H1 (cell line): ENCODE data around the gene PRKAR1B. TPM values are rescaled to one million over a fixed set of nuclear protein-coding genes. Genes with fewer than 3 reads are reported as not detected.

ENCODE experiments used
- BCL11A ChIP-seq, 2 experiments: IDR thresholded peaks; one replicate each; pipeline ENCODE4 v1.6.1; 2011; ENCODE audit warnings: low read depth in 2 of 2, low read length in 2 of 2, mild to moderate bottlenecking in 2 of 2
- CBX8 ChIP-seq: fragments of 300-800, 300-1000 bp; sonication (generic); IDR thresholded peaks from 2 replicates; pipeline ENCODE4 v1.7.1; 2016; ENCODE audit warnings: low read depth, low read length, borderline replicate concordance
- CTCF ChIP-seq, 3 experiments: IDR thresholded peaks; 1 replicate in 2 of 3; 2 replicates in 1 of 3; pipeline versions ENCODE4 v1.5.1 to v1.6.1; 2011; ENCODE audit warnings: low read length in 3 of 3, mild to moderate bottlenecking in 3 of 3, inconsistent platforms in 2 of 3, low read depth in 1 of 3, moderate library complexity in 1 of 3; ENCODE audit not compliant: insufficient read depth in 1 of 3; ENCODE audit errors: control extremely low read depth in 1 of 3
- KDM4A ChIP-seq: IDR thresholded peaks from one replicate; pipeline ENCODE4 v1.7.1; 2012; ENCODE audit warnings: low read depth, mild to moderate bottlenecking, moderate library complexity, low read length, inconsistent platforms; ENCODE audit not compliant: severe bottlenecking
- POU5F1 ChIP-seq: IDR thresholded peaks from 2 replicates; pipeline ENCODE4 v1.6.1; 2011; ENCODE audit warnings: low read depth, mild to moderate bottlenecking, low read length, moderate library complexity
- polyA plus RNA-seq, 7 experiments: library from polyadenylated mRNA; depleted of rRNA in 3 of 7; stranded (reverse) in 5 of 7; unstranded in 2 of 7; fragments of >200 nt in 5 of 7; fragments of 200-250 nt in 2 of 7; gene quantifications; 1 replicate in 5 of 7; 2 replicates in 1 of 7; 4 replicates in 1 of 7; pipeline versions ENCODE4 v1.2.1 to v1.2.3, GENCODE V29; 2011 to 2013; ENCODE audit warnings: missing spikeins in 2 of 7, mixed read lengths in 2 of 7
- total RNA-seq: library from RNA; stranded (reverse); fragmentation: NEBNext Ultra II Directional; extraction: Animal tissue kit (Norgen Biotek cat#: 25700); gene quantifications from 2 replicates; pipeline ENCODE4 v1.2.1, GENCODE V29; 2021
- TF ChIP-seq, protein P1 (sequence below): fragments of 300-600 bp; sonication (generic); IDR thresholded peaks from 2 replicates; pipeline ENCODE4 v1.7.1; 2012; ENCODE audit warnings: low read length, moderate library complexity, mild to moderate bottlenecking, inconsistent platforms; ENCODE audit not compliant: insufficient replicate concordance

The PRKAR1B gene
- total and polyA plus RNA-seq, 2 of the 8 experiments (the other 6 are each of a cell fraction or from before 2014, with no cell fraction given), result 12.3 to 55.7 TPM

DNA sequence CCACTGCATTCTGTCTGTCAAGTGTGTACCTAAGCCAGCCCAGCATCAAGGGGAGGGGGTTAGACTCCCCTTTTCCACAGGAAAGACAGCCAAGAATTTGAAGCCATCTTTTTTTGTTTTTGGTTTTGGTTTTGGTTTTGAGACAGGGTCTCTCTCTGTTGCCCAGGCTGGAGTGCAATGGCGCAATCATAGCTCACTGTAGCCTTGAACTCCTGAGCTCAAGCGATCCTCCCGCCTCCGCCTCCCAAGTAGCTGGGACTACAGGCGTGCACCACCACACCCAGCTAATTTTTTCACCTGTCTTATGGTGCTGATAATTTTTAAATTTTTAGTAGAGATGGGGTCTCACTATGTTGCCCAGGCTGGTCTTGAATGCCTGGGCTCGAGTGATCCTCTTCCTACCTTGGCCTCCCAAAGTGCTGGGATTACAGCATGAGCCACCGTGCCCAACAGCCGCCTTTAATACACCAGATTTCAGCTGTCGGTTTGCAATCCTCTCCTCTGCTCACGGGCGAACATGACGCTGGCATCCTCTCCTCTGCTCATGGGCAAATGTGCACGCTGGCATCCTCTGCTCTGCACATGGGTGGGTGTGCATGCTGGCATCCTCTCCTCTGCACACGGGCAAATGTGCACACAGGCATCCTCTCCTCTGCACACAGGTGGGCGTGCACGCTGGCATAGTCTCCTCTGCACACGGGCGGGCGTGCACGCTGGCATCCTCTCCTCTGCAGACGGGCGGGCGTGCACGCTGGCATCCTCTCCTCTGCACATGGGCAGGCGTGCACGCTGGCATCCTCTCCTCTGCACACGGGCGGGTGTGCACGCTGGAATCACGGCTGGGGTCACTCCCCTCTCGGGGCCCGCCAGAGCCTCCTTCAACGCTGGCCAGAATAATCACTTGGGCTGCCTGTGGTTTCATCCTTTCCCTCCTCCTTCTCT lies 151.4 kb downstream of the PRKAR1B start (continued):
- TF ChIP-seq, protein P1, sequence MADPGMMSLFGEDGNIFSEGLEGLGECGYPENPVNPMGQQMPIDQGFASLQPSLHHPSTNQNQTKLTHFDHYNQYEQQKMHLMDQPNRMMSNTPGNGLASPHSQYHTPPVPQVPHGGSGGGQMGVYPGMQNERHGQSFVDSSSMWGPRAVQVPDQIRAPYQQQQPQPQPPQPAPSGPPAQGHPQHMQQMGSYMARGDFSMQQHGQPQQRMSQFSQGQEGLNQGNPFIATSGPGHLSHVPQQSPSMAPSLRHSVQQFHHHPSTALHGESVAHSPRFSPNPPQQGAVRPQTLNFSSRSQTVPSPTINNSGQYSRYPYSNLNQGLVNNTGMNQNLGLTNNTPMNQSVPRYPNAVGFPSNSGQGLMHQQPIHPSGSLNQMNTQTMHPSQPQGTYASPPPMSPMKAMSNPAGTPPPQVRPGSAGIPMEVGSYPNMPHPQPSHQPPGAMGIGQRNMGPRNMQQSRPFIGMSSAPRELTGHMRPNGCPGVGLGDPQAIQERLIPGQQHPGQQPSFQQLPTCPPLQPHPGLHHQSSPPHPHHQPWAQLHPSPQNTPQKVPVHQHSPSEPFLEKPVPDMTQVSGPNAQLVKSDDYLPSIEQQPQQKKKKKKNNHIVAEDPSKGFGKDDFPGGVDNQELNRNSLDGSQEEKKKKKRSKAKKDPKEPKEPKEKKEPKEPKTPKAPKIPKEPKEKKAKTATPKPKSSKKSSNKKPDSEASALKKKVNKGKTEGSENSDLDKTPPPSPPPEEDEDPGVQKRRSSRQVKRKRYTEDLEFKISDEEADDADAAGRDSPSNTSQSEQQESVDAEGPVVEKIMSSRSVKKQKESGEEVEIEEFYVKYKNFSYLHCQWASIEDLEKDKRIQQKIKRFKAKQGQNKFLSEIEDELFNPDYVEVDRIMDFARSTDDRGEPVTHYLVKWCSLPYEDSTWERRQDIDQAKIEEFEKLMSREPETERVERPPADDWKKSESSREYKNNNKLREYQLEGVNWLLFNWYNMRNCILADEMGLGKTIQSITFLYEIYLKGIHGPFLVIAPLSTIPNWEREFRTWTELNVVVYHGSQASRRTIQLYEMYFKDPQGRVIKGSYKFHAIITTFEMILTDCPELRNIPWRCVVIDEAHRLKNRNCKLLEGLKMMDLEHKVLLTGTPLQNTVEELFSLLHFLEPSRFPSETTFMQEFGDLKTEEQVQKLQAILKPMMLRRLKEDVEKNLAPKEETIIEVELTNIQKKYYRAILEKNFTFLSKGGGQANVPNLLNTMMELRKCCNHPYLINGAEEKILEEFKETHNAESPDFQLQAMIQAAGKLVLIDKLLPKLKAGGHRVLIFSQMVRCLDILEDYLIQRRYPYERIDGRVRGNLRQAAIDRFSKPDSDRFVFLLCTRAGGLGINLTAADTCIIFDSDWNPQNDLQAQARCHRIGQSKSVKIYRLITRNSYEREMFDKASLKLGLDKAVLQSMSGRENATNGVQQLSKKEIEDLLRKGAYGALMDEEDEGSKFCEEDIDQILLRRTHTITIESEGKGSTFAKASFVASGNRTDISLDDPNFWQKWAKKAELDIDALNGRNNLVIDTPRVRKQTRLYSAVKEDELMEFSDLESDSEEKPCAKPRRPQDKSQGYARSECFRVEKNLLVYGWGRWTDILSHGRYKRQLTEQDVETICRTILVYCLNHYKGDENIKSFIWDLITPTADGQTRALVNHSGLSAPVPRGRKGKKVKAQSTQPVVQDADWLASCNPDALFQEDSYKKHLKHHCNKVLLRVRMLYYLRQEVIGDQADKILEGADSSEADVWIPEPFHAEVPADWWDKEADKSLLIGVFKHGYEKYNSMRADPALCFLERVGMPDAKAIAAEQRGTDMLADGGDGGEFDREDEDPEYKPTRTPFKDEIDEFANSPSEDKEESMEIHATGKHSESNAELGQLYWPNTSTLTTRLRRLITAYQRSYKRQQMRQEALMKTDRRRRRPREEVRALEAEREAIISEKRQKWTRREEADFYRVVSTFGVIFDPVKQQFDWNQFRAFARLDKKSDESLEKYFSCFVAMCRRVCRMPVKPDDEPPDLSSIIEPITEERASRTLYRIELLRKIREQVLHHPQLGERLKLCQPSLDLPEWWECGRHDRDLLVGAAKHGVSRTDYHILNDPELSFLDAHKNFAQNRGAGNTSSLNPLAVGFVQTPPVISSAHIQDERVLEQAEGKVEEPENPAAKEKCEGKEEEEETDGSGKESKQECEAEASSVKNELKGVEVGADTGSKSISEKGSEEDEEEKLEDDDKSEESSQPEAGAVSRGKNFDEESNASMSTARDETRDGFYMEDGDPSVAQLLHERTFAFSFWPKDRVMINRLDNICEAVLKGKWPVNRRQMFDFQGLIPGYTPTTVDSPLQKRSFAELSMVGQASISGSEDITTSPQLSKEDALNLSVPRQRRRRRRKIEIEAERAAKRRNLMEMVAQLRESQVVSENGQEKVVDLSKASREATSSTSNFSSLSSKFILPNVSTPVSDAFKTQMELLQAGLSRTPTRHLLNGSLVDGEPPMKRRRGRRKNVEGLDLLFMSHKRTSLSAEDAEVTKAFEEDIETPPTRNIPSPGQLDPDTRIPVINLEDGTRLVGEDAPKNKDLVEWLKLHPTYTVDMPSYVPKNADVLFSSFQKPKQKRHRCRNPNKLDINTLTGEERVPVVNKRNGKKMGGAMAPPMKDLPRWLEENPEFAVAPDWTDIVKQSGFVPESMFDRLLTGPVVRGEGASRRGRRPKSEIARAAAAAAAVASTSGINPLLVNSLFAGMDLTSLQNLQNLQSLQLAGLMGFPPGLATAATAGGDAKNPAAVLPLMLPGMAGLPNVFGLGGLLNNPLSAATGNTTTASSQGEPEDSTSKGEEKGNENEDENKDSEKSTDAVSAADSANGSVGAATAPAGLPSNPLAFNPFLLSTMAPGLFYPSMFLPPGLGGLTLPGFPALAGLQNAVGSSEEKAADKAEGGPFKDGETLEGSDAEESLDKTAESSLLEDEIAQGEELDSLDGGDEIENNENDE, result no peak
- TF ChIP-seq CBX8, result no peak
- no peak for TF ChIP-seq CTCF (IDR thresholded peaks at IDR 0.05; ENCODE audit: control extremely low read depth in 1 of 3, insufficient read depth in 1 of 3, low read depth in 1 of 3, low read length in 3 of 3)
- TF ChIP-seq BCL11A (IDR thresholded peaks at IDR 0.05; ENCODE audit: low read depth in 2 of 2, low read length in 2 of 2), result no peak
- no peak for TF ChIP-seq POU5F1
- TF ChIP-seq KDM4A, result no peak
